ENCODE measurements around the gene VPS51.
A peak's percentile ranks its signal among the peaks of the same experiment; 100 is the strongest.

Gene VPS51

GRCh38 chr11:65059523-65059922, 36.5 kb upstream of the VPS51 start:
- H3K36me3 ChIP-seq = no peaks in the 10 kb centered on the region
- H3K9ac ChIP-seq = no peak overlapping the region
- no peaks in the 10 kb centered on the region for H3K27me3 ChIP-seq
- H3K27ac ChIP-seq = no peak overlapping the region
- no peak for TF ChIP-seq Cebpa-rat (IDR thresholded peaks at IDR 0.05)
- no peaks in the 10 kb centered on the region for H3K9me3 ChIP-seq
- no peak overlapping the region for H3K4me2 ChIP-seq
- H4K20me1 ChIP-seq = no peaks in the 10 kb centered on the region
- H3K4me1 ChIP-seq = peaks cover 36% of the 10 kb centered on the region
- H3K4me3 ChIP-seq = no peak overlapping the region

- Histone ChIP-seq H3K27me3 (no peaks in the 10 kb centered on the region), H3K4me3 (no peak overlapping the region), H3K9me3 (no peaks in the 10 kb centered on the region), H3K4me1 (peaks cover 36% of the 10 kb centered on the region), H4K20me1 (no peaks in the 10 kb centered on the region), H3K27ac (no peak overlapping the region), H3K36me3 (no peaks in the 10 kb centered on the region), H3K4me2 (peak overlapping the region; percentile 19; the same call in 1 of the 2 replicates), H3K9ac (no peak overlapping the region)
- no peak for TF ChIP-seq Cebpa-rat (IDR thresholded peaks at IDR 0.05)
These were observed 35.8 kb upstream of the VPS51 start for GRCh38 chr11:65059959-65060824.

GRCh38 chr11:65060913-65061408, 35.1 kb upstream of the VPS51 start:
- Histone ChIP-seq H3K9me3 (no peaks in the 10 kb centered on the region), H4K20me1 (no peaks in the 10 kb centered on the region), H3K27ac (no peak overlapping the region), H3K27me3 (no peaks in the 10 kb centered on the region), H3K9ac (no peak overlapping the region), H3K4me1 (peaks cover 36% of the 10 kb centered on the region), H3K4me2 (peak overlapping the region; percentile 9; the same call in 1 of the 2 replicates), H3K4me3 (no peak overlapping the region), H3K36me3 (no peaks in the 10 kb centered on the region)
- TF ChIP-seq Cebpa-rat (IDR thresholded peaks at IDR 0.05) = no peak

GRCh38 chr11:65063532-65063931, 32.5 kb upstream of the VPS51 start:
- H3K9ac ChIP-seq = no peak overlapping the region
- H3K4me1 ChIP-seq = peaks cover 36% of the 10 kb centered on the region
- TF ChIP-seq Cebpa-rat (IDR thresholded peaks at IDR 0.05) = no peak
- H3K36me3 ChIP-seq = no peaks in the 10 kb centered on the region
- no peaks in the 10 kb centered on the region for H3K9me3 ChIP-seq
- no peaks in the 10 kb centered on the region for H3K27me3 ChIP-seq
- no peak overlapping the region for H3K4me2 ChIP-seq
- no peak overlapping the region for H3K4me3 ChIP-seq
- no peaks in the 10 kb centered on the region for H4K20me1 ChIP-seq
- no peak overlapping the region for H3K27ac ChIP-seq

- no peak overlapping the region for H3K4me2 ChIP-seq
- no peaks in the 10 kb centered on the region for H3K27me3 ChIP-seq
- no peaks in the 10 kb centered on the region for H3K36me3 ChIP-seq
- no peak overlapping the region for H3K4me3 ChIP-seq
- peaks cover 32% of the 10 kb centered on the region for H3K4me1 ChIP-seq
- no peak overlapping the region for H3K27ac ChIP-seq
- H3K9me3 ChIP-seq = no peaks in the 10 kb centered on the region
- TF ChIP-seq Cebpa-rat (IDR thresholded peaks at IDR 0.05) = no peak
- no peaks in the 10 kb centered on the region for H4K20me1 ChIP-seq
- no peak overlapping the region for H3K9ac ChIP-seq
These were observed 31.2 kb upstream of the VPS51 start for GRCh38 chr11:65064847-65065240.

GRCh38 chr11:65065851-65066250, 30.2 kb upstream of the VPS51 start:
- Histone ChIP-seq H3K27ac (no peak overlapping the region; the same call in 1 of the 2 replicates), H3K4me3 (no peak overlapping the region), H3K9me3 (no peaks in the 10 kb centered on the region), H3K36me3 (no peaks in the 10 kb centered on the region), H4K20me1 (no peaks in the 10 kb centered on the region), H3K4me2 (no peak overlapping the region), H3K9ac (no peak overlapping the region), H3K4me1 (peaks cover 22% of the 10 kb centered on the region), H3K27me3 (no peaks in the 10 kb centered on the region)
- TF ChIP-seq Cebpa-rat (IDR thresholded peaks at IDR 0.05) = no peak

- no peak overlapping the region for H3K4me2 ChIP-seq
- H3K4me1 ChIP-seq = peaks cover 17% of the 10 kb centered on the region
- no peak overlapping the region; the same call in 1 of the 2 replicates for H3K4me3 ChIP-seq
- no peaks in the 10 kb centered on the region for H3K9me3 ChIP-seq
- H4K20me1 ChIP-seq = no peaks in the 10 kb centered on the region
- H3K36me3 ChIP-seq = no peaks in the 10 kb centered on the region
- H3K27me3 ChIP-seq = no peaks in the 10 kb centered on the region
- peak overlapping the region; percentile 38; the same call in 1 of the 2 replicates for H3K9ac ChIP-seq
- TF ChIP-seq Cebpa-rat (IDR thresholded peaks at IDR 0.05) = no peak
- peak overlapping the region; percentile 12 for H3K27ac ChIP-seq
These were observed 29.7 kb upstream of the VPS51 start for GRCh38 chr11:65066315-65066714.

- Histone ChIP-seq H3K27me3 (no peaks in the 10 kb centered on the region), H3K9me3 (no peaks in the 10 kb centered on the region), H4K20me1 (no peaks in the 10 kb centered on the region), H3K4me1 (peaks cover 12% of the 10 kb centered on the region), H3K4me2 (no peak overlapping the region), H3K4me3 (no peak overlapping the region; the same call in 1 of the 2 replicates), H3K9ac (peak overlapping the region; percentile 38; the same call in 1 of the 2 replicates), H3K27ac (peak overlapping the region; percentile 12), H3K36me3 (no peaks in the 10 kb centered on the region)
- no peak for TF ChIP-seq Cebpa-rat (IDR thresholded peaks at IDR 0.05)
These were observed 29.2 kb upstream of the VPS51 start for GRCh38 chr11:65066805-65067291.

- Histone ChIP-seq H3K4me3 (no peak overlapping the region; the same call in 1 of the 2 replicates), H3K9me3 (no peaks in the 10 kb centered on the region), H3K27ac (peak overlapping the region; percentile 12), H3K4me2 (no peak overlapping the region), H4K20me1 (no peaks in the 10 kb centered on the region), H3K36me3 (no peaks in the 10 kb centered on the region), H3K4me1 (0 out of 2 replicates have a peak, but pooled peaks cover 6% of the 10 kb centered on the region), H3K9ac (no peak overlapping the region), H3K27me3 (no peaks in the 10 kb centered on the region)
- no peak for TF ChIP-seq Cebpa-rat (IDR thresholded peaks at IDR 0.05)
These were observed 28.6 kb upstream of the VPS51 start for GRCh38 chr11:65067446-65067845.

- Histone ChIP-seq H3K4me1 (no peaks in the 10 kb centered on the region), H3K27ac (no peak overlapping the region), H3K27me3 (no peaks in the 10 kb centered on the region), H3K9me3 (no peaks in the 10 kb centered on the region), H3K4me2 (no peak overlapping the region), H3K36me3 (no peaks in the 10 kb centered on the region), H4K20me1 (no peaks in the 10 kb centered on the region), H3K4me3 (no peak overlapping the region), H3K9ac (no peak overlapping the region)
- TF ChIP-seq Cebpa-rat (IDR thresholded peaks at IDR 0.05) = no peak
These were observed 26.8 kb upstream of the VPS51 start for GRCh38 chr11:65069217-65069616.

All from BLaER1 (cell line).